Fibroblast of the conjunctiva (primary cell): ENCODE measurements around the gene NMRK1.
A peak's percentile ranks its signal among the peaks of the same experiment; 100 is the strongest.

Experiments used
- DNase-seq: peaks from one replicate; pipeline ENCODE4 v3.0.0-alpha.2; 2010; ENCODE audit warnings: low read depth

Gene NMRK1

GRCh38 chr9:75054368-75055001 lies 33.5 kb downstream of the NMRK1 start:
- DNase-seq: no peak

GRCh38 chr9:75053869-75054268 lies 34.1 kb downstream of the NMRK1 start:
- DNase-seq: no peak

- no peak for DNase-seq
Observed at GRCh38 chr9:75051285-75051684, 36.7 kb downstream of the NMRK1 start.

GRCh38 chr9:75047506-75047905 lies 40.4 kb downstream of the NMRK1 start:
- DNase-seq: no peak

- no peak for DNase-seq
Observed at GRCh38 chr9:75046725-75047345, 41.1 kb downstream of the NMRK1 start.

- DNase-seq: no peak
Observed at GRCh38 chr9:75041041-75041440, 46.9 kb downstream of the NMRK1 start.

GRCh38 chr9:75039801-75040200 lies 48.2 kb downstream of the NMRK1 start:
- no peak for DNase-seq

- DNase-seq: peak; percentile 78
Observed at GRCh38 chr9:75039009-75039408, 48.9 kb downstream of the NMRK1 start.

- DNase-seq: no peak
Observed at GRCh38 chr9:75036793-75037192, 51.2 kb downstream of the NMRK1 start.

GRCh38 chr9:75033791-75034473 lies 54.0 kb downstream of the NMRK1 start:
- DNase-seq: no peak

- no peak for DNase-seq
Observed at GRCh38 chr9:75027187-75028107, 60.5 kb downstream of the NMRK1 start.

- DNase-seq: no peak
Observed at GRCh38 chr9:75023846-75024245, 64.1 kb downstream of the NMRK1 start.

- DNase-seq: no peak
Observed at GRCh38 chr9:75019654-75020053, 68.3 kb downstream of the NMRK1 start.

GRCh38 chr9:75019022-75019421 lies 68.9 kb downstream of the NMRK1 start:
- no peak for DNase-seq

GRCh38 chr9:75017378-75017777 lies 70.6 kb downstream of the NMRK1 start:
- no peak for DNase-seq

- DNase-seq: no peak
Observed at GRCh38 chr9:75013735-75014134, 74.2 kb downstream of the NMRK1 start.
